SK-N-SH (cell line): ENCODE results near the gene ANKK1. TPM values are rescaled to one million over a fixed set of nuclear protein-coding genes. Genes with fewer than 3 reads are reported as not detected.

Experiments used
- CTCF ChIA-PET: fragments of 300-600, 350-600 bp; formaldehyde crosslinking; extraction: SDS; loops from one replicate; lab custom pipeline; 2021; lab: Yijun Ruan, JAX
- POLR2A ChIA-PET: fragments of 350-600 bp; sonication (Branson Sonifier 250); formaldehyde crosslinking; extraction: SDS; loops from one replicate; lab custom pipeline; 2020; ENCODE audit warnings: antibody characterized with exemption, inconsistent platforms; lab: Yijun Ruan, JAX
- DNase-seq: peaks from one replicate; pipeline ENCODE4 v3.0.0; 2012
- H2AFZ ChIP-seq: fragments of 200-600 bp; sonication (generic); 2 replicates; pipeline ENCODE4 v1.8.1; 2016; ENCODE audit warnings: antibody characterized with exemption, mild to moderate bottlenecking, low read depth
- H3F3A ChIP-seq: fragments of 200-600 bp; sonication (generic); replicated peaks from 2 replicates; pipeline ENCODE3; 2016; ENCODE audit warnings: antibody characterized with exemption, mild to moderate bottlenecking; ENCODE audit not compliant: insufficient read depth
- H3K27ac ChIP-seq, 2 experiments: fragments of 200-500 bp in 1 of 2; fragments of 200-600 bp in 1 of 2; sonication (Bioruptor generic) in 1 of 2; sonication (generic), shearing (Covaris generic) in 1 of 2; 2 replicates each; pipeline versions ENCODE4 v1.5.1 to v1.6.1; 2014 to 2016; ENCODE audit warnings: low read depth in 2 of 2, inconsistent platforms in 1 of 2, low read length in 1 of 2, mild to moderate bottlenecking in 1 of 2, mixed read lengths in 1 of 2
- H3K27me3 ChIP-seq: fragments of 200-600 bp; sonication (generic), shearing (Covaris generic); 2 replicates; pipeline ENCODE4 v1.6.1; 2016; ENCODE audit warnings: mixed run types; ENCODE audit not compliant: insufficient read depth
- H3K36me3 ChIP-seq, 2 experiments: fragments of 200-500 bp in 1 of 2; fragments of 200-600 bp in 1 of 2; sonication (Bioruptor generic) in 1 of 2; sonication (generic) in 1 of 2; replicated peaks in 1 of 2; 2 replicates each; pipeline versions ENCODE3 to v1.5.1; 2014 to 2016; ENCODE audit warnings: low read length in 1 of 2, mild to moderate bottlenecking in 1 of 2; ENCODE audit not compliant: insufficient read depth in 2 of 2, control insufficient read depth in 1 of 2
- H3K4me1 ChIP-seq, 2 experiments: fragments of 200-500 bp in 1 of 2; fragments of 200-600 bp in 1 of 2; sonication (Bioruptor generic) in 1 of 2; sonication (generic), shearing (Covaris generic) in 1 of 2; 2 replicates each; pipeline versions ENCODE4 v1.5.1 to v1.6.1; 2014 to 2016; ENCODE audit warnings: low read depth in 1 of 2, low read length in 1 of 2, mixed run types in 1 of 2; ENCODE audit not compliant: insufficient read depth in 2 of 2, control insufficient read depth in 1 of 2
- H3K4me2 ChIP-seq: fragments of 200-600 bp; sonication (generic), shearing (Covaris generic); 2 replicates; pipeline ENCODE4 v1.6.1; 2017; ENCODE audit warnings: mixed run types
- H3K4me3 ChIP-seq, 2 experiments: fragments of 200-500 bp in 1 of 2; fragments of 200-600 bp in 1 of 2; sonication (Bioruptor generic) in 1 of 2; sonication (generic), shearing (Covaris generic) in 1 of 2; 2 replicates each; pipeline versions ENCODE4 v1.5.1 to v1.8.1; 2014 to 2016; ENCODE audit warnings: low read depth in 2 of 2, inconsistent platforms in 1 of 2, low read length in 1 of 2, mild to moderate bottlenecking in 1 of 2, mixed read lengths in 1 of 2, moderate library complexity in 1 of 2
- H3K79me2 ChIP-seq: fragments of 200-600 bp; sonication (generic); 2 replicates; pipeline ENCODE4 v1.8.1; 2017; ENCODE audit warnings: mild to moderate bottlenecking; ENCODE audit not compliant: insufficient read depth
- H3K9ac ChIP-seq: fragments of 200-600 bp; sonication (generic); 2 replicates; pipeline ENCODE4 v1.6.1; 2017; ENCODE audit warnings: mixed run types
- H3K9me2 ChIP-seq: fragments of 200-600 bp; sonication (generic); 2 replicates; pipeline ENCODE4 v1.6.1; 2017; ENCODE audit warnings: mixed run types
- H3K9me3 ChIP-seq: fragments of 200-600 bp; sonication (generic); 2 replicates; pipeline ENCODE4 v1.6.1; 2017; ENCODE audit warnings: mixed run types, mild to moderate bottlenecking, moderate library complexity
- H4K20me1 ChIP-seq: fragments of 200-600 bp; sonication (generic); 2 replicates; pipeline ENCODE4 v1.6.1; 2017; ENCODE audit warnings: mild to moderate bottlenecking, mixed run types; ENCODE audit not compliant: insufficient read depth
- CHD2 ChIP-seq: fragments of 150-350 bp; IDR thresholded peaks from 2 replicates; pipeline ENCODE4 v1.6.1; 2018; ENCODE audit warnings: low read length; ENCODE audit not compliant: partially characterized antibody
- EP300 ChIP-seq, 2 experiments: IDR thresholded peaks; 2 replicates each; pipeline versions ENCODE4 v1.4.0 to v1.6.1; 2012; ENCODE audit warnings: borderline replicate concordance in 1 of 2, low read depth in 1 of 2, low read length in 1 of 2
- FOSL2 ChIP-seq: IDR thresholded peaks from 2 replicates; pipeline ENCODE4 v1.4.0; 2012; ENCODE audit warnings: low read depth, mild to moderate bottlenecking, moderate library complexity, borderline replicate concordance
- FOXJ3 ChIP-seq: sonication (generic); formaldehyde crosslinking; IDR thresholded peaks from 2 replicates; pipeline ENCODE4 v1.5.1; 2020; ENCODE audit warnings: mild to moderate bottlenecking, missing genetic modification reagents
- NRF1 ChIP-seq: IDR thresholded peaks from 2 replicates; pipeline ENCODE4 v1.6.1; 2012; ENCODE audit warnings: low read depth, mild to moderate bottlenecking, low read length
- RAD21 ChIP-seq: IDR thresholded peaks from 2 replicates; pipeline ENCODE4 v1.6.1; 2012; ENCODE audit warnings: mild to moderate bottlenecking, low read length
- RFX5 ChIP-seq: IDR thresholded peaks from 2 replicates; pipeline ENCODE4 v1.6.1; 2012; ENCODE audit warnings: mild to moderate bottlenecking, improper control_type of control experiment, low read length
- RXRA ChIP-seq: IDR thresholded peaks from 2 replicates; pipeline ENCODE4 v1.4.0; 2012; ENCODE audit warnings: low read depth, mild to moderate bottlenecking, borderline replicate concordance
- SMC3 ChIP-seq: IDR thresholded peaks from 2 replicates; pipeline ENCODE4 v1.6.1; 2012; ENCODE audit warnings: low read depth, low read length, improper control_type of control experiment
- TCF12 ChIP-seq: IDR thresholded peaks from 2 replicates; pipeline ENCODE4 v1.4.0; 2012
- WGBS: methylation state at CpG from one replicate; pipeline ENCODE4 v1.1.6; 2017; ENCODE audit warnings: low lambda C conversion rate; 5-methylcytosine and 5-hydroxymethylcytosine counted together
- polyA plus RNA-seq, 3 experiments: library from polyadenylated mRNA; depleted of rRNA; stranded (reverse); fragments of >200 nt; gene quantifications; 2 replicates each; pipeline ENCODE4 v1.2.3, GENCODE V29; 2012
- TF ChIP-seq, protein P1 (sequence below): IDR thresholded peaks from 2 replicates; pipeline ENCODE4; 2012
- TF ChIP-seq, protein P2 (sequence below): IDR thresholded peaks from 2 replicates; pipeline ENCODE4 v1.4.0; 2012; ENCODE audit warnings: low read depth

ANKK1 gene
- polyA plus RNA-seq, 1 of the 3 experiments (the other 2 are of a cell fraction), result 0.05 TPM

DNA sequence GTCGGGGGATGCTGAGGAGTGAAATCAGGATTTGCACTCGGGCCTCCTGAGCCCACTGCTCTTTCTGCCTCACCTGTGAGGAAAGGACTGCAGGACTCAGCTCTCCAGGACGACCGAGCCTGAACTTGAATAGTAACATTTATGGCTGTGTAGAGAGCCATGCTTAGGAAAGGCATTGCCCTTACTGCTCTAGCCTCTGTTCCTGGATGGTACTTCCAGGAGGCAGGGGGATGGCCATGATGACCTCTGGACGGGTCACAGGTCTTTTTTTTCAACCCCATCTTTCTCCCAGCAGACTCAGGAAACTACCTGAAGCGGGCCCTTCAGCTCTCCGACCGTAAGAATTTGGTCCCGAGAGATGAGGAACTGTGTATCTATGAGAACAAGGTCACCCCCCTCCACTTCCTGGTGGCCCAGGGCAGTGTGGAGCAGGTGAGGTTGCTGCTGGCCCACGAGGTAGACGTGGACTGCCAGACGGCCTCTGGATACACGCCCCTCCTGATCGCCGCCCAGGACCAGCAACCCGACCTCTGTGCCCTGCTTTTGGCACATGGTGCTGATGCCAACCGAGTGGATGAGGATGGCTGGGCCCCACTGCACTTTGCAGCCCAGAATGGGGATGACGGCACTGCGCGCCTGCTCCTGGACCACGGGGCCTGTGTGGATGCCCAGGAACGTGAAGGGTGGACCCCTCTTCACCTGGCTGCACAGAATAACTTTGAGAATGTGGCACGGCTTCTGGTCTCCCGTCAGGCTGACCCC, 11.3 kb downstream of the ANKK1 start:
- Histone ChIP-seq H3K9me2 (no peaks in the 10 kb centered on the region), H3K9me3 (no peaks in the 10 kb centered on the region), H3K27me3 (no peaks in the 10 kb centered on the region), H2AFZ (no peak overlapping the region), H3K79me2 (no peaks in the 10 kb centered on the region), H3K27ac (no peak overlapping the region), H3K4me1 (peaks cover 0 to 25% of the 10 kb centered on the region in 2 experiments; a peak in 1 of 4 replicates), H3K9ac (no peak overlapping the region), H3F3A (no peaks in the 10 kb centered on the region), H3K4me2 (no peak overlapping the region), H3K4me3 (no peak overlapping the region), H3K36me3 (no peaks in the 10 kb centered on the region), H4K20me1 (no peaks in the 10 kb centered on the region)
- POLR2A ChIA-PET, result no interaction called here
- TF ChIP-seq, protein P1, sequence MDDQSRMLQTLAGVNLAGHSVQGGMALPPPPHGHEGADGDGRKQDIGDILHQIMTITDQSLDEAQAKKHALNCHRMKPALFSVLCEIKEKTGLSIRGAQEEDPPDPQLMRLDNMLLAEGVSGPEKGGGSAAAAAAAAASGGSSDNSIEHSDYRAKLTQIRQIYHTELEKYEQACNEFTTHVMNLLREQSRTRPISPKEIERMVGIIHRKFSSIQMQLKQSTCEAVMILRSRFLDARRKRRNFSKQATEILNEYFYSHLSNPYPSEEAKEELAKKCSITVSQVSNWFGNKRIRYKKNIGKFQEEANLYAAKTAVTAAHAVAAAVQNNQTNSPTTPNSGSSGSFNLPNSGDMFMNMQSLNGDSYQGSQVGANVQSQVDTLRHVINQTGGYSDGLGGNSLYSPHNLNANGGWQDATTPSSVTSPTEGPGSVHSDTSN, result no peak
- TF ChIP-seq, protein P2, sequence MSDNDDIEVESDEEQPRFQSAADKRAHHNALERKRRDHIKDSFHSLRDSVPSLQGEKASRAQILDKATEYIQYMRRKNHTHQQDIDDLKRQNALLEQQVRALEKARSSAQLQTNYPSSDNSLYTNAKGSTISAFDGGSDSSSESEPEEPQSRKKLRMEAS, result no peak
- TF ChIP-seq NRF1 (no peak), RAD21 (no peak), EP300 (IDR thresholded peaks at IDR 0.05; ENCODE audit: borderline replicate concordance in 1 of 2, low read depth in 1 of 2, low read length in 1 of 2) (no peak), TCF12 (no peak), RXRA (no peak), RFX5 (no peak), SMC3 (no peak), CHD2 (no peak)
- CTCF ChIA-PET, result no interaction called here
- DNase-seq, result no peak
- WGBS, result 29% methylated on average over 9 of the region's 24 CpGs

GRCh38 chr11:113400631-113401230, 13.2 kb downstream of the ANKK1 start:
- no peaks in the 10 kb centered on the region for H3K9me3 ChIP-seq
- H3F3A ChIP-seq, result no peaks in the 10 kb centered on the region
- DNase-seq, result no peak
- H3K79me2 ChIP-seq, result no peaks in the 10 kb centered on the region
- TF ChIP-seq FOSL2 (no peak), FOXJ3 (no peak)
- ChIA-PET POLR2A (interaction anchor here (0.8 kb wide), 1 partner anchor 86 kb away, joined by 3 read pairs; the partner anchor contains the start of gene TTC12), CTCF (no interaction called here)
- H3K4me1 ChIP-seq, result peaks cover 0 to 30% of the 10 kb centered on the region in 2 experiments; a peak in 1 of 4 replicates
- H4K20me1 ChIP-seq, result no peaks in the 10 kb centered on the region
- no peaks in the 10 kb centered on the region for H3K9me2 ChIP-seq
- WGBS, result no CpG with 5 or more reads among the region's 5 CpGs
- no peak overlapping the region for H3K9ac ChIP-seq
- no peaks in the 10 kb centered on the region for H3K27me3 ChIP-seq
- H3K4me2 ChIP-seq, result no peak overlapping the region
- no peak overlapping the region for H2AFZ ChIP-seq
- H3K36me3 ChIP-seq, result no peaks in the 10 kb centered on the region
- H3K27ac ChIP-seq, result no peak overlapping the region; a peak in 1 of 4 replicates
- H3K4me3 ChIP-seq, result no peak overlapping the region
